Effector memory CD4-positive, alpha-beta T cell (primary cell): ENCODE data around the gene ATF6.

Source experiments
- DNase-seq, 3 donors: peaks; one replicate each; pipeline ENCODE4 v3.0.0-alpha.2; 2020
- H3K27ac ChIP-seq: 2 replicates; pipeline ENCODE4 v1.7.0; 2013; ENCODE audit warnings: mild to moderate bottlenecking, low read length, moderate library complexity; ENCODE audit not compliant: insufficient read depth, poor library complexity, severe bottlenecking
- H3K27me3 ChIP-seq: replicated peaks from 2 replicates; pipeline ENCODE4 v1.7.0; 2013; ENCODE audit warnings: mild to moderate bottlenecking, low read length; ENCODE audit not compliant: insufficient read depth, control insufficient read depth, poor library complexity, severe bottlenecking
- H3K36me3 ChIP-seq: 2 replicates; pipeline ENCODE4 v1.7.0; 2013; ENCODE audit warnings: mild to moderate bottlenecking, low read length, moderate library complexity; ENCODE audit not compliant: control insufficient read depth, insufficient read depth
- H3K4me1 ChIP-seq: 2 replicates; pipeline ENCODE4 v1.7.0; 2013; ENCODE audit warnings: low read length, mild to moderate bottlenecking; ENCODE audit not compliant: control insufficient read depth, insufficient read depth, poor library complexity, severe bottlenecking
- H3K4me3 ChIP-seq: 2 replicates; pipeline ENCODE4 v1.7.0; 2013; ENCODE audit warnings: low read length, low read depth, mild to moderate bottlenecking; ENCODE audit not compliant: insufficient read depth, poor library complexity, severe bottlenecking
- H3K9me3 ChIP-seq: 2 replicates; pipeline ENCODE4 v1.7.0; 2013; ENCODE audit warnings: mild to moderate bottlenecking, low read length, moderate library complexity; ENCODE audit not compliant: control insufficient read depth

ATF6 gene

DNA sequence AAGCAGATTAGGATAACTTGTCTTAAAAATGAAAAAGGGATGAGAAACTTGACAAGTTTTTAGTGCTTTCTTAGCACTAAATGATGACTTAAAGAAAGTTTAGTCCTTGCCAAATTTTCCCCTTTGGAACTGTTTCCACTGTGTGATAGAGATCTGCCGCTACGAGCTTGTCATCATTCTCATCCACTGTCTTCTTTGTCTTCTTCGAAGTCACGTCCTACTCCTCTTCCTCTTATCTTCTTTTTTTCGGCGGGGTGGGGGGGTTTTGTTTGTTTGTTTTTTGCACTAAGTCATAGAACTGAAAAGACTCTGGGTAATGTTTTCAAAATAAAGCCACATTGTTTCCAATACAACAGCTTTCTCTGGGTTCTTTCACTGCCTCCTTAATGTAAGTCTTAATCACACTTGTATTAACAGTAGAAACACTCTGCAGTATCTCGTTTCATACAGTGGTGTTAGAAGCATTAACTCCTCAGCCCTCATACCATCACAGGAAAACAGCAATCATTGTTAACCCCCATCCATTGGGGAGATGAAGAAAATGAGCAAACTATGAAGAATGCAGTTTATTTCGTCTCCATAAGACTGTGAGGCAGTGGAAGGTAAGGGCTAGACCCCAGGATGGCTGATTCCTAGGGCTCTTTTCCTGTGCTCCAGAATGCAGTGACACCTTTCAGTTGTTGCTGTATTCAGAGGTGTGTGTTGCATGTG lies 175.8 kb downstream of the ATF6 start:
- no peak for DNase-seq
- H3K4me1 ChIP-seq: no peaks in the 10 kb centered on the region
- H3K27ac ChIP-seq: no peak overlapping the region
- no peaks in the 10 kb centered on the region for H3K27me3 ChIP-seq
- peaks cover 11% of the 10 kb centered on the region for H3K36me3 ChIP-seq
- H3K4me3 ChIP-seq: no peak overlapping the region
- H3K9me3 ChIP-seq: no peaks in the 10 kb centered on the region

- no peaks in the 10 kb centered on the region for H3K4me1 ChIP-seq
- DNase-seq: no peak
- peaks cover 11% of the 10 kb centered on the region for H3K36me3 ChIP-seq
- H3K4me3 ChIP-seq: no peak overlapping the region
- H3K27me3 ChIP-seq: no peaks in the 10 kb centered on the region
- H3K27ac ChIP-seq: no peak overlapping the region
- no peaks in the 10 kb centered on the region for H3K9me3 ChIP-seq
Observed at GRCh38 chr1:161943737-161944136, 177.6 kb downstream of the ATF6 start.

GRCh38 chr1:161944381-161944780 lies 178.3 kb downstream of the ATF6 start:
- no peak for DNase-seq
- Histone ChIP-seq H3K9me3 (no peaks in the 10 kb centered on the region), H3K27ac (no peak overlapping the region), H3K4me3 (no peak overlapping the region), H3K27me3 (no peaks in the 10 kb centered on the region), H3K4me1 (no peaks in the 10 kb centered on the region), H3K36me3 (peaks cover 11% of the 10 kb centered on the region)

GRCh38 chr1:161945306-161946060 lies 179.4 kb downstream of the ATF6 start:
- Histone ChIP-seq H3K4me1 (no peaks in the 10 kb centered on the region), H3K36me3 (peaks cover 11% of the 10 kb centered on the region), H3K9me3 (no peaks in the 10 kb centered on the region), H3K27me3 (no peaks in the 10 kb centered on the region), H3K27ac (no peak overlapping the region), H3K4me3 (no peak overlapping the region)
- no peak for DNase-seq

DNA sequence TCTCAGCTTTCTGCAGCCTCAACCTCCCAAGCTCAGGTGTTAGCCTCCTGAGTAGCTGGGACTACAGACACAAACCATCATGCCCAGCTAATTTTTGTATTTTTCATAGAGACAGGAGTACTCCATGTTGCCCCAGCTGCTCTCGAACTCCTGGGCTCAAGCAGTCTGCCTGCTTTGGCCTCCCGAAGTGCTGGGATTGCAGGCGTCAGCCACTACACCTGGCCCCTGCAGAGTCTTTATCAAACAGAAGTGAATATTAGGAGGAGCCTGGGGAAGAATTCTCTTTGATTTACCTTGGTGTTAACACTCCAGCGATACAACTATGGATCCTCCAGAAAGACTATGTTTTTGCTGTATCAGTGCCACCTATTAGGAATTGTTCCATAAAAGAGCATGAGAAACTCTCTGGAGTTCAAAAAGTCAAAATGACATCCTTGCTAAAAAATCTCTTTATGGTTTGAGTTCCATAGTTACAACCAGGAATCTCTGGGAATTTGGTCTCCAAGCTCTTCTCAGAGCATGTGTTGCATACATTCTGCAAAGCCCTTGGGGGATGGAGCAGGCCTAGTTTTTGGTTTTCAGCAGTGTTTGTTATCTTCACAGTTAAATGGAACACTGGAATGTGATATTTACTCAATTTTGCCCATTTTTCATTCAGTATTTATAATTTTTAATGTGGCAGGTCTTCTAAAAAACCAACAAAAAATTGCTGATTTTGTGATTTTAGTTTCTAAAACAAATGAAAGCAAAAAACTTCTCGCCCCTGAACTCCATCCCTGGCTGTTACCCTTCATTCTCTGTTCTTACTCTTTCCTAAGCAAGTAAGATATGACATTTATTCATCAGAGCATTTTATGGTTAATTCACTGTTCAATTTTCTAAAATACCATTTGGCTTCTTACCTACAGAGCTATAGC lies 180.2 kb downstream of the ATF6 start:
- Histone ChIP-seq H3K27ac (no peak overlapping the region), H3K4me3 (no peak overlapping the region)

DNA sequence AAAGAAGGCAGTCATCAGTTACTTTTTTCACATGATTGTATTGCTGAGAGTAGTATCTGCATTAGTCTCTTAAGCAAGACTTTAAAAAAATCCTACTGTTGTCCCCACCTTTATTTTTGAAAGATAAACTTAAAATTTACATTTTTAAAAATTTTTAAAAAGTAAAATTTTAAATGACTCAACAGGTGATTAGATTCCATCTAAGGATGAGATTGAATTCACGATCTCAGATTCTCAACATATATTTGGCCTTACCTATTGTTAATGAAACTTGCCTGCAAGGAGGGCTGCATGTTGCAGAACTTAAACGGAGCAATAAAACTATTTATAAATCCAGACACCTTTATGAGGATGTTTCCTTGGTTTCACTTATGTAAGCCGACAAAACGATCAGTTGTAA lies 182.3 kb downstream of the ATF6 start:
- no peak overlapping the region for H3K27ac ChIP-seq
- peaks cover 6% of the 10 kb centered on the region for H3K36me3 ChIP-seq
- no peak overlapping the region for H3K4me3 ChIP-seq
- H3K4me1 ChIP-seq: no peaks in the 10 kb centered on the region
- no peaks in the 10 kb centered on the region for H3K9me3 ChIP-seq
- DNase-seq: no peak
- H3K27me3 ChIP-seq: no peaks in the 10 kb centered on the region

More for the DNA sequence above, 180.2 kb downstream of the ATF6 start:
- no peak for DNase-seq
- H3K36me3 ChIP-seq: peaks cover 11% of the 10 kb centered on the region
- H3K4me1 ChIP-seq: no peaks in the 10 kb centered on the region
- H3K27me3 ChIP-seq: no peaks in the 10 kb centered on the region
- H3K9me3 ChIP-seq: no peaks in the 10 kb centered on the region

DNA sequence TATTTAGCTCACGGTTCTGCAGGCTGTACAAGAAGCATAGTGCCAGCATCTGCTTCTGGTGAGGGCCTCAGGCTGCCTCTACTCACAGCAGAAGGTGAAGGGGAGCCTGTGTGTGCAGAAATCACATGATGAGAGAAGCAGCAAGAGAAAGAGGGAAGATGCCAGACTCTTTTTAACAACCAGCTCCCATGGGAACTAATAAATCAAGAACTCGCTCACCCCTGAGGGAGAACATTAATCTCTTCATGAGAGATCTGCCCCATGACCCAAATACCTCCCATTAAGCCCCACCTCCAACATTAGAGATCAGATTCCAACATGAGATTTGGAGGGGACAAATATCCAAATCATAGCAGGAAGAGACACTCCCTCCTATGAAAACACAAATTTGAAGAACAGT lies 183.4 kb downstream of the ATF6 start:
- H3K27me3 ChIP-seq: no peaks in the 10 kb centered on the region
- no peak for DNase-seq

GRCh38 chr1:161950377-161950776 lies 184.3 kb downstream of the ATF6 start:
- peaks cover 4% of the 10 kb centered on the region for H3K4me1 ChIP-seq
- no peak overlapping the region for H3K27ac ChIP-seq

More for the DNA sequence above, 183.4 kb downstream of the ATF6 start:
- Histone ChIP-seq H3K36me3 (peaks cover 6% of the 10 kb centered on the region), H3K27ac (no peak overlapping the region), H3K4me3 (no peak overlapping the region), H3K9me3 (no peaks in the 10 kb centered on the region), H3K4me1 (peaks cover 4% of the 10 kb centered on the region)

GRCh38 chr1:161951646-161952045 lies 185.5 kb downstream of the ATF6 start:
- no peaks in the 10 kb centered on the region for H3K9me3 ChIP-seq
- no peaks in the 10 kb centered on the region for H3K36me3 ChIP-seq
- no peak overlapping the region for H3K4me3 ChIP-seq
- H3K27ac ChIP-seq: no peak overlapping the region
- H3K27me3 ChIP-seq: no peaks in the 10 kb centered on the region
- peaks cover 4% of the 10 kb centered on the region for H3K4me1 ChIP-seq
- no peak for DNase-seq

More at GRCh38 chr1:161950377-161950776, 184.3 kb downstream of the ATF6 start:
- Histone ChIP-seq H3K27me3 (no peaks in the 10 kb centered on the region), H3K9me3 (no peaks in the 10 kb centered on the region), H3K4me3 (no peak overlapping the region), H3K36me3 (peaks cover 6% of the 10 kb centered on the region)
- DNase-seq: no peak
